ENCODE results near the gene SRC. TPM values are rescaled to one million over a fixed set of nuclear protein-coding genes. Genes with fewer than 3 reads are reported as not detected.
"Not testable (repeated sequence)": the region's sequence is repeated elsewhere in the genome, so short reads cannot be mapped to it uniquely, and the experiment has no call there.

SRC gene
- total RNA-seq, 8 experiments from 2014 or later = 13.5 to 31.4 (median 17.7) TPM

- no peak overlapping the region for H3K27ac ChIP-seq
- in situ Hi-C loops (cut with MboI; ENCODE audit: low pct_unique_long_range_greater_than_20kb in 2 of 9, low sequenced_read_pairs in 9 of 9, unreplicated experiment in 9 of 9) = no loop called here
- 60 to 100% (median 74%) methylated on average over 1 to 6 of the region's 9 CpGs; no CpG with 5 or more reads in 6 of the 10 experiments for WGBS, 10 experiments
- ATAC-seq (replicated peaks in 6 of 8) = no peak
- peaks cover 0 to 7% of the 10 kb centered on the region in 2 donors for H3K4me1 ChIP-seq (replicated peaks in 1 of 2)
- H3K4me3 ChIP-seq = no peak overlapping the region
Measured at GRCh38 chr20:37333130-37333847, 12.7 kb upstream of the SRC start.

GRCh38 chr20:37333848-37334318 is 12.1 kb upstream of the SRC start:
- no peak for ATAC-seq (replicated peaks in 6 of 8)
- Histone ChIP-seq H3K4me3 (no peak overlapping the region), H3K4me1 (replicated peaks in 1 of 2) (peaks cover 0 to 7% of the 10 kb centered on the region in 2 donors), H3K27ac (no peak overlapping the region)
- in situ Hi-C loops (cut with MboI; ENCODE audit: low pct_unique_long_range_greater_than_20kb in 2 of 9, low sequenced_read_pairs in 9 of 9, unreplicated experiment in 9 of 9) = no loop called here
- WGBS, 10 experiments = 84 to 100% (median 96%) methylated on average over 1 to 9 of the region's 16 CpGs; no CpG with 5 or more reads in 3 of the 10 experiments

- ATAC-seq (replicated peaks in 6 of 8) = no peak
- in situ Hi-C loops (cut with MboI; ENCODE audit: low pct_unique_long_range_greater_than_20kb in 2 of 9, low sequenced_read_pairs in 9 of 9, unreplicated experiment in 9 of 9) = no loop called here
- H3K4me1 ChIP-seq (replicated peaks in 1 of 2) = peaks cover 0 to 7% of the 10 kb centered on the region in 2 donors
- 83 to 100% (median 94%) methylated on average over 1 to 2 of the region's 2 CpGs; no CpG with 5 or more reads in 2 of the 10 experiments for WGBS, 10 experiments
- H3K4me3 ChIP-seq = no peak overlapping the region
- H3K27ac ChIP-seq = no peak overlapping the region
Measured at GRCh38 chr20:37334450-37334849, 11.5 kb upstream of the SRC start.

- 45 to 100% (median 83%) methylated on average over 1 to 6 of the region's 15 CpGs; no CpG with 5 or more reads in 1 of the 10 experiments for WGBS, 10 experiments
- in situ Hi-C loops (cut with MboI; ENCODE audit: low pct_unique_long_range_greater_than_20kb in 2 of 9, low sequenced_read_pairs in 9 of 9, unreplicated experiment in 9 of 9) = no loop called here
- ATAC-seq (replicated peaks in 6 of 8) = peak in 3 of 8 experiments; percentile 9 to 22 (median 11)
- H3K4me1 ChIP-seq (replicated peaks in 1 of 2) = peaks cover 0 to 7% of the 10 kb centered on the region in 2 donors
- no peak overlapping the region for H3K4me3 ChIP-seq
- H3K27ac ChIP-seq = no peak overlapping the region
Measured at GRCh38 chr20:37335642-37336368, 10.1 kb upstream of the SRC start.

- no peak overlapping the region for H3K27ac ChIP-seq
Measured at GRCh38 chr20:37336369-37337207, 9.4 kb upstream of the SRC start.

GRCh38 chr20:37337208-37337991 is 8.5 kb upstream of the SRC start:
- Histone ChIP-seq H3K4me1 (replicated peaks in 1 of 2) (peaks cover 0 to 7% of the 10 kb centered on the region in 2 donors), H3K27ac (no peak overlapping the region), H3K4me3 (no peak overlapping the region)
- 60 to 87% (median 75%) methylated on average over 1 to 7 of the region's 8 CpGs; no CpG with 5 or more reads in 1 of the 10 experiments for WGBS, 10 experiments
- in situ Hi-C loops (cut with MboI; ENCODE audit: low pct_unique_long_range_greater_than_20kb in 2 of 9, low sequenced_read_pairs in 9 of 9, unreplicated experiment in 9 of 9) = no loop called here
- peak in 1 of 8 experiments; percentile 52 for ATAC-seq (replicated peaks in 6 of 8)

More at GRCh38 chr20:37336369-37337207, 9.4 kb upstream of the SRC start:
- Histone ChIP-seq H3K4me1 (replicated peaks in 1 of 2) (peaks cover 0 to 7% of the 10 kb centered on the region in 2 donors), H3K4me3 (no peak overlapping the region)
- 77% methylated on average over 5 of the region's 11 CpGs; no CpG with 5 or more reads in 9 of the 10 experiments for WGBS, 10 experiments
- in situ Hi-C loops (cut with MboI; ENCODE audit: low pct_unique_long_range_greater_than_20kb in 2 of 9, low sequenced_read_pairs in 9 of 9, unreplicated experiment in 9 of 9) = no loop called here
- peak; percentile 56 to 89 (median 68) for ATAC-seq (replicated peaks in 6 of 8)

- H3K4me1 ChIP-seq (replicated peaks in 1 of 2); H3K4me3 ChIP-seq; in situ Hi-C loops (cut with MboI; ENCODE audit: low pct_unique_long_range_greater_than_20kb in 2 of 9, low sequenced_read_pairs in 9 of 9, unreplicated experiment in 9 of 9); H3K27ac ChIP-seq; ATAC-seq (replicated peaks in 6 of 8): not testable (repeated sequence)
- WGBS, 10 experiments = 50 to 100% (median 88%) methylated on average over 1 to 8 of the region's 8 CpGs; no CpG with 5 or more reads in 2 of the 10 experiments
Measured at GRCh38 chr20:37338380-37338779, 7.6 kb upstream of the SRC start.

GRCh38 chr20:37339208-37339607 is 6.7 kb upstream of the SRC start:
- no peak for ATAC-seq (replicated peaks in 6 of 8)
- 74 to 100% (median 100%) methylated on average over 1 to 3 of the region's 4 CpGs; no CpG with 5 or more reads in 5 of the 10 experiments for WGBS, 10 experiments
- in situ Hi-C loops (cut with MboI; ENCODE audit: low pct_unique_long_range_greater_than_20kb in 2 of 9, low sequenced_read_pairs in 9 of 9, unreplicated experiment in 9 of 9) = no loop called here

GRCh38 chr20:37339764-37340109 is 6.2 kb upstream of the SRC start:
- ATAC-seq (replicated peaks in 6 of 8); H3K4me1 ChIP-seq (replicated peaks in 1 of 2); H3K4me3 ChIP-seq; in situ Hi-C loops (cut with MboI; ENCODE audit: low pct_unique_long_range_greater_than_20kb in 2 of 9, low sequenced_read_pairs in 9 of 9, unreplicated experiment in 9 of 9); H3K27ac ChIP-seq: not testable (repeated sequence)
- WGBS, 10 experiments = 71 to 100% (median 100%) methylated on average over 1 to 4 of the region's 7 CpGs; no CpG with 5 or more reads in 4 of the 10 experiments

More at GRCh38 chr20:37339208-37339607, 6.7 kb upstream of the SRC start:
- Histone ChIP-seq H3K27ac (no peak overlapping the region), H3K4me3 (no peak overlapping the region), H3K4me1 (replicated peaks in 1 of 2) (peaks cover 0 to 7% of the 10 kb centered on the region in 2 donors)

GRCh38 chr20:37340998-37341397 is 4.9 kb upstream of the SRC start:
- Histone ChIP-seq H3K4me1 (replicated peaks in 1 of 2) (peaks cover 2 to 7% of the 10 kb centered on the region in 2 donors), H3K27ac (no peak overlapping the region), H3K4me3 (no peak overlapping the region)
- 75 to 100% (median 86%) methylated on average over 1 to 4 of the region's 6 CpGs; no CpG with 5 or more reads in 5 of the 10 experiments for WGBS, 10 experiments
- no peak for ATAC-seq (replicated peaks in 6 of 8)
- in situ Hi-C loops (cut with MboI; ENCODE audit: low pct_unique_long_range_greater_than_20kb in 2 of 9, low sequenced_read_pairs in 9 of 9, unreplicated experiment in 9 of 9) = no loop called here

GRCh38 chr20:37341632-37342031 is 4.3 kb upstream of the SRC start:
- no peak for ATAC-seq (replicated peaks in 6 of 8)
- Histone ChIP-seq H3K27ac (no peak overlapping the region), H3K4me3 (no peak overlapping the region), H3K4me1 (replicated peaks in 1 of 2) (peaks cover 2% of the 10 kb centered on the region in 2 donors)
- WGBS, 10 experiments = 40 to 97% (median 85%) methylated on average over 1 to 9 of the region's 11 CpGs; no CpG with 5 or more reads in 6 of the 10 experiments
- in situ Hi-C loops (cut with MboI; ENCODE audit: low pct_unique_long_range_greater_than_20kb in 2 of 9, low sequenced_read_pairs in 9 of 9, unreplicated experiment in 9 of 9) = no loop called here

All from motor neuron (in vitro differentiated cells).